HG02981 (cell line): ENCODE results near the gene ZFP36.

Experiments used
- ATAC-seq: cut with Tn5 transposase; IDR thresholded peaks from one replicate; pipeline ENCODE4 v1.9.1; 2021; ENCODE audit warnings: mild to moderate bottlenecking, moderate library complexity; ENCODE audit not compliant: unreplicated experiment

The ZFP36 gene

GRCh38 chr19:39417463-39418181 is 11.0 kb downstream of the ZFP36 start:
- no peak for ATAC-seq

GRCh38 chr19:39419003-39419402 is 12.4 kb downstream of the ZFP36 start:
- ATAC-seq, result no peak

GRCh38 chr19:39420769-39421168 is 14.1 kb downstream of the ZFP36 start:
- no peak for ATAC-seq

- ATAC-seq, result no peak
Observed at GRCh38 chr19:39422020-39422419, 15.4 kb downstream of the ZFP36 start.

- no peak for ATAC-seq
Observed at GRCh38 chr19:39423258-39424086, 16.8 kb downstream of the ZFP36 start.

- no peak for ATAC-seq
Observed at GRCh38 chr19:39424934-39425333, 18.3 kb downstream of the ZFP36 start.

- no peak for ATAC-seq
Observed at GRCh38 chr19:39425744-39426143, 19.1 kb downstream of the ZFP36 start.

- ATAC-seq, result no peak
Observed at GRCh38 chr19:39426170-39426569, 19.5 kb downstream of the ZFP36 start.

GRCh38 chr19:39427707-39428106 is 21.1 kb downstream of the ZFP36 start:
- no peak for ATAC-seq

- no peak for ATAC-seq
Observed at GRCh38 chr19:39428283-39429112, 21.9 kb downstream of the ZFP36 start.

GRCh38 chr19:39430675-39431593 is 24.3 kb downstream of the ZFP36 start:
- no peak for ATAC-seq

GRCh38 chr19:39432677-39433025 is 26.0 kb downstream of the ZFP36 start:
- no peak for ATAC-seq

GRCh38 chr19:39433480-39434079 is 26.9 kb downstream of the ZFP36 start:
- ATAC-seq, result no peak

- ATAC-seq, result no peak
Observed at GRCh38 chr19:39434123-39435076, 27.8 kb downstream of the ZFP36 start.

GRCh38 chr19:39435499-39436349 is 29.1 kb downstream of the ZFP36 start, which contains the start of gene RPS16:
Gene RPS16 (minus strand): TSS chr19:39435949. CDS start chr19:39435895, 54 bp downstream.
- peak; percentile 80 for ATAC-seq

GRCh38 chr19:39436350-39436716 is 29.7 kb downstream of the ZFP36 start:
- no peak for ATAC-seq

GRCh38 chr19:39438270-39438934 is 31.8 kb downstream of the ZFP36 start:
- no peak for ATAC-seq
